Liver (tissue), 9 donors: Measurements from ENCODE around the gene ZNF213. TPM values are rescaled to one million over a fixed set of nuclear protein-coding genes. Genes with fewer than 3 reads are reported as not detected.
A peak's percentile ranks its signal among the peaks of the same experiment; 100 is the strongest.

Experiments
- DNase-seq: peaks from one replicate; pipeline ENCODE4 v3.0.0-alpha.2; 2017; ENCODE audit warnings: low spot score
- H3K27ac ChIP-seq, 2 donors: one replicate each; pipeline ENCODE4 v1.7.0; 2013; ENCODE audit warnings: inconsistent platforms in 2 of 2, low read length in 2 of 2, control low read depth in 1 of 2, low read depth in 1 of 2, mild to moderate bottlenecking in 1 of 2
- H3K27me3 ChIP-seq, 4 donors: one replicate each; pipeline versions ENCODE4 v1.6.1 to v1.7.0; 2013; ENCODE audit warnings: low read length in 3 of 4, inconsistent platforms in 1 of 4, mild to moderate bottlenecking in 1 of 4, moderate library complexity in 1 of 4; ENCODE audit not compliant: control insufficient read depth in 4 of 4, insufficient read depth in 4 of 4
- H3K36me3 ChIP-seq, 4 donors: one replicate each; pipeline versions ENCODE4 v1.6.1 to v1.7.0; 2013; ENCODE audit warnings: low read length in 3 of 4, mild to moderate bottlenecking in 3 of 4, low read depth in 1 of 4, moderate library complexity in 1 of 4; ENCODE audit not compliant: control insufficient read depth in 4 of 4, insufficient read depth in 3 of 4
- H3K4me1 ChIP-seq, 4 donors: one replicate each; pipeline versions ENCODE4 v1.6.1 to v1.7.0; 2013; ENCODE audit warnings: low read length in 3 of 4, mild to moderate bottlenecking in 3 of 4, moderate library complexity in 1 of 4; ENCODE audit not compliant: control insufficient read depth in 4 of 4, insufficient read depth in 4 of 4
- H3K4me3 ChIP-seq, 3 donors: one replicate each; pipeline versions ENCODE4 v1.6.1 to v1.7.0; 2013; ENCODE audit warnings: low read length in 3 of 3, control low read depth in 1 of 3, low read depth in 1 of 3, mild to moderate bottlenecking in 1 of 3
- H3K9ac ChIP-seq, 2 donors: one replicate each; pipeline ENCODE4 v1.7.0; 2013; ENCODE audit warnings: low read length in 2 of 2, mild to moderate bottlenecking in 2 of 2, moderate library complexity in 2 of 2, control low read depth in 1 of 2, low read depth in 1 of 2
- H3K9me3 ChIP-seq, 4 donors: one replicate each; pipeline versions ENCODE4 v1.6.1 to v1.7.0; 2013; ENCODE audit warnings: low read length in 3 of 4; ENCODE audit not compliant: control insufficient read depth in 4 of 4
- EGR1 ChIP-seq, 2 donors: IDR thresholded peaks; 2 replicates each; pipeline ENCODE4 v1.6.1; 2016 to 2018; ENCODE audit warnings: antibody characterized with exemption in 2 of 2, low read depth in 2 of 2
- FOXA1 ChIP-seq: IDR thresholded peaks from 2 replicates; pipeline ENCODE4 v1.6.1; 2016; ENCODE audit warnings: antibody characterized with exemption
- GABPA ChIP-seq, 2 donors: IDR thresholded peaks in 1 of 2; conservative IDR thresholded peaks in 1 of 2; 2 replicates each; pipeline ENCODE4 v1.6.1; 2016; ENCODE audit warnings: antibody characterized with exemption in 2 of 2, mild to moderate bottlenecking in 1 of 2, moderate library complexity in 1 of 2
- HNF4A ChIP-seq, 2 donors: conservative IDR thresholded peaks; 2 replicates each; pipeline ENCODE4 v1.6.1; 2016; ENCODE audit warnings: antibody characterized with exemption in 2 of 2, mild to moderate bottlenecking in 2 of 2
- HNF4G ChIP-seq: IDR thresholded peaks from 2 replicates; pipeline ENCODE4 v1.6.1; 2016; ENCODE audit warnings: antibody characterized with exemption
- JUND ChIP-seq, 2 donors: IDR thresholded peaks; 2 replicates each; pipeline ENCODE4 v1.6.1; 2016; ENCODE audit warnings: antibody characterized with exemption in 2 of 2
- NR2F2 ChIP-seq: IDR thresholded peaks from 2 replicates; pipeline ENCODE4 v1.6.1; 2016; ENCODE audit warnings: antibody characterized with exemption
- RAD21 ChIP-seq, 2 donors: IDR thresholded peaks; 2 replicates each; pipeline ENCODE4 v1.6.1; 2016; ENCODE audit warnings: antibody characterized with exemption in 2 of 2, mild to moderate bottlenecking in 2 of 2
- RXRA ChIP-seq, 2 donors: IDR thresholded peaks; 2 replicates each; pipeline ENCODE4 v1.6.1; 2017 to 2018; ENCODE audit warnings: antibody characterized with exemption in 2 of 2, mild to moderate bottlenecking in 1 of 2
- SP1 ChIP-seq: IDR thresholded peaks from 2 replicates; pipeline ENCODE4 v1.6.1; 2018; ENCODE audit warnings: antibody characterized with exemption, mild to moderate bottlenecking
- TAF1 ChIP-seq: conservative IDR thresholded peaks from 2 replicates; pipeline ENCODE4 v1.6.1; 2016; ENCODE audit warnings: antibody characterized with exemption, mild to moderate bottlenecking
- YY1 ChIP-seq: IDR thresholded peaks from 2 replicates; pipeline ENCODE4 v1.6.1; 2016; ENCODE audit warnings: antibody characterized with exemption, mild to moderate bottlenecking
- WGBS: extraction: QIAGEN DNeasy Blood & Tissue Kit; methylation state at CpG from one replicate; pipeline ENCODE4 v1.1.7; 2013; 5-methylcytosine and 5-hydroxymethylcytosine counted together
- polyA plus RNA-seq, 2 donors: library from polyadenylated mRNA; stranded (reverse) in 1 of 2; unstranded in 1 of 2; fragments of 200-250 nt in 1 of 2; fragments of >200 nt in 1 of 2; fragmentation: Nextera tagmentation in 1 of 2; extraction: Ambion mirVana in 1 of 2; gene quantifications; one replicate each; pipeline versions ENCODE4 v1.2.1 to v1.2.3, GENCODE V29; 2013 to 2015
- total RNA-seq, 2 donors: library from RNA; depleted of rRNA; stranded (reverse); fragments of >200 nt; gene quantifications; one replicate each; pipeline ENCODE4 v1.2.3, GENCODE V29; 2014
- TF ChIP-seq, protein P1 (sequence below): IDR thresholded peaks from 2 replicates; pipeline ENCODE4 v1.6.1; 2016; ENCODE audit warnings: antibody characterized with exemption
- TF ChIP-seq, protein P2 (sequence below): IDR thresholded peaks from 2 replicates; pipeline ENCODE4 v1.6.1; 2016; ENCODE audit warnings: antibody characterized with exemption
- TF ChIP-seq, protein P3 (sequence below): IDR thresholded peaks from 2 replicates; pipeline ENCODE4 v1.6.1; 2016; ENCODE audit warnings: antibody characterized with exemption, mild to moderate bottlenecking
- TF ChIP-seq, protein P4 (sequence below): IDR thresholded peaks from 2 replicates; pipeline ENCODE4 v1.6.1; 2016; ENCODE audit warnings: antibody characterized with exemption
- TF ChIP-seq, protein P5 (sequence below): fragments of 150-350 bp; IDR thresholded peaks from 2 replicates; pipeline ENCODE4 v1.5.1; 2017; ENCODE audit warnings: improper control_type of control experiment, low read depth, low read length; ENCODE audit not compliant: missing input control
- donor health status: healthy.
- donor health status: healthy.
- donor health status: healthy.
- donor health status: healthy.
- donor health status: healthy.

Gene ZNF213
- total and polyA plus RNA-seq, 4 donors: 0.56 to 4.5 (median 1.7) TPM

DNA sequence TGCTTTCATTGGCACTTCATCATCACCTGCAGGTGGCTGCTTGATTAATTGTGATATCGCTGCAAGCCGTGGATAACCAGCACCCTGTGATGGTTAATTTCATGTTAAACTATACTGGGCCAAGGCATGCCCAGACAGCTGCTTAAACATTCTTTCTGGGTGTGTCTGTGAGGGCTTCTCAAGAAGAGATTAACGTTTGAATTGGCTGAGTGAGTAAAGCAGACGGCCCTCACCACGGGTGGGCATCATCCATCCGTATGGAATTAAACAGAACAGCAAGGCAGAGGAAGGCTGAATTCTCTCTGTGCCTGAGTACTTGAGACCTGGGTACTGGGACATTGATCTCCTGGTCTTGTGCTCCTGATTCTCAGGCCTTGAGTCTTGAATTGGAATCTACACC lies 7.1 kb upstream of the ZNF213 start:
- Histone ChIP-seq H3K36me3 (peaks cover 0 to 2% (median 0%) of the 10 kb centered on the region in 4 donors), H3K27ac (no peak overlapping the region), H3K4me1 (peaks cover 4 to 43% (median 31%) of the 10 kb centered on the region in 4 donors), H3K9me3 (no peaks in the 10 kb centered on the region), H3K9ac (no peak overlapping the region), H3K27me3 (no peaks in the 10 kb centered on the region), H3K4me3 (no peak overlapping the region)
- WGBS: 85% methylated on average over 6 of the region's 6 CpGs
- no peak for TF ChIP-seq HNF4G
- TF ChIP-seq RAD21 (IDR thresholded peaks at IDR 0.05): no peak
- TF ChIP-seq EGR1 (IDR thresholded peaks at IDR 0.05; ENCODE audit: low read depth in 2 of 2): no peak
- no peak for TF ChIP-seq TAF1
- TF ChIP-seq, protein P1, sequence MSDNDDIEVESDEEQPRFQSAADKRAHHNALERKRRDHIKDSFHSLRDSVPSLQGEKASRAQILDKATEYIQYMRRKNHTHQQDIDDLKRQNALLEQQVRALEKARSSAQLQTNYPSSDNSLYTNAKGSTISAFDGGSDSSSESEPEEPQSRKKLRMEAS: no peak
- no peak for TF ChIP-seq JUND (IDR thresholded peaks at IDR 0.05)
- no peak for TF ChIP-seq FOXA1
- TF ChIP-seq NR2F2: no peak
- TF ChIP-seq, protein P2, sequence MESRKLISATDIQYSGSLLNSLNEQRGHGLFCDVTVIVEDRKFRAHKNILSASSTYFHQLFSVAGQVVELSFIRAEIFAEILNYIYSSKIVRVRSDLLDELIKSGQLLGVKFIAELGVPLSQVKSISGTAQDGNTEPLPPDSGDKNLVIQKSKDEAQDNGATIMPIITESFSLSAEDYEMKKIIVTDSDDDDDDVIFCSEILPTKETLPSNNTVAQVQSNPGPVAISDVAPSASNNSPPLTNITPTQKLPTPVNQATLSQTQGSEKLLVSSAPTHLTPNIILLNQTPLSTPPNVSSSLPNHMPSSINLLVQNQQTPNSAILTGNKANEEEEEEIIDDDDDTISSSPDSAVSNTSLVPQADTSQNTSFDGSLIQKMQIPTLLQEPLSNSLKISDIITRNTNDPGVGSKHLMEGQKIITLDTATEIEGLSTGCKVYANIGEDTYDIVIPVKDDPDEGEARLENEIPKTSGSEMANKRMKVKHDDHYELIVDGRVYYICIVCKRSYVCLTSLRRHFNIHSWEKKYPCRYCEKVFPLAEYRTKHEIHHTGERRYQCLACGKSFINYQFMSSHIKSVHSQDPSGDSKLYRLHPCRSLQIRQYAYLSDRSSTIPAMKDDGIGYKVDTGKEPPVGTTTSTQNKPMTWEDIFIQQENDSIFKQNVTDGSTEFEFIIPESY: no peak
- no peak for DNase-seq

DNA sequence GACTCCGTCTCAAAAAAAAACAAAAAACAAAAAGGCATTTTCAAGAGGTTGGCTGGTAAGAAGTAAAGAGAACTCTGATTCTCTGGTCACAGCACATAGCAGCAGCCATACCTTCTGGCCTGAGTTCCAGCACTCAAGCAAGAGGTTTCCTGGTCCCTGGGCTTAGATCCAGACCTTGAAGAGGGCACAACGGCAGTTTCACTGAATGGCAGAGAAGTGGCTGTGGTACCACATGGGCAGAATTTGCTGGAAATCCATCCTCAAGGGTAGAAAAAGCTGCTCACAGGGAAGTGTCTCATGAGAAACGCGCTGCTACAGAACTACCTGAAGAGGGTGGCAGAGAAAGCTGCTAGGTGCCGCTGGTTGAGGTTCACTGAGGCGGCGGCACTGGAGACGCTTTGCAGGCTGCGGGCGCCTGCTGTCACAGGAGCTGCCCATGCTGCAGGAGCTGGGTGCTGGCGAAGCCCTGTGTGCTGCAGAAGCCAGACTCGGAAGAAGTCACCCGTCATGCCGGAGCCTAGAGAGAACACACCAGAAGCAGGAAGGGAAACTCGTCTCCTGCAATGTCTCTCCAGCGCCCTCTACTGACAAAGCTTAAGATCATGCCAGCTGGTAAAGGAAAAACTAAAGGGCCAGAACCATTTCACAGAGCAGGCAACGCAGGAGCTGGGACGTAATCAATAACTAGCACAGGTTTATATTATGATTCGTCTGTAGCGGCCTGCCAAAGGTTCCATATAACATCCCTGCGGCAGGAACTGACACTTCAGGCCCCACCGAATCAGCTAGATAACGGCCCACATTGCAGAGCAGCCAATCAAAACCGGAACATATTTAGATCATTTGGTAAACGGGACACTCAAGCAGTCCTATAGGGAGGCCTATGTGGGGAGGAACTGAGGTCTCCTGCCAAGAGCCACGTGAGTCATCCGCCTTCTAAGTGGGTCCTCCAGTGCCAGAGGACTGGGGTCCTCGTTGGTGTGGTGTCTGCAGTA lies 5.4 kb upstream of the ZNF213 start:
- Histone ChIP-seq H3K4me1 (peaks cover 4 to 40% (median 31%) of the 10 kb centered on the region in 4 donors), H3K36me3 (peaks cover 0 to 2% (median 0%) of the 10 kb centered on the region in 4 donors), H3K9me3 (no peaks in the 10 kb centered on the region), H3K4me3 (peak overlapping the region; percentile 36 to 62 (median 54)), H3K27ac (peak overlapping the region; percentile 42 to 65), H3K27me3 (no peaks in the 10 kb centered on the region), H3K9ac (peak overlapping the region; percentile 52 to 77)
- peak; percentile 61 for DNase-seq
- TF ChIP-seq RAD21 (IDR thresholded peaks at IDR 0.05) (peak; percentile 91 to 94), NR2F2 (no peak), TAF1 (no peak), SP1 (peak; percentile 41), YY1 (peak; percentile 67), GABPA (IDR thresholded peaks at IDR 0.05 in 1 of 2, conservative IDR thresholded peaks at IDR 0.05 in 1 of 2) (peak; percentile 16 to 42), JUND (IDR thresholded peaks at IDR 0.05) (no peak), RXRA (IDR thresholded peaks at IDR 0.05) (peak; percentile 27 to 30), HNF4A (conservative IDR thresholded peaks at IDR 0.05) (peak in 1 of 2 donors; percentile 31)
- TF ChIP-seq, protein P3, sequence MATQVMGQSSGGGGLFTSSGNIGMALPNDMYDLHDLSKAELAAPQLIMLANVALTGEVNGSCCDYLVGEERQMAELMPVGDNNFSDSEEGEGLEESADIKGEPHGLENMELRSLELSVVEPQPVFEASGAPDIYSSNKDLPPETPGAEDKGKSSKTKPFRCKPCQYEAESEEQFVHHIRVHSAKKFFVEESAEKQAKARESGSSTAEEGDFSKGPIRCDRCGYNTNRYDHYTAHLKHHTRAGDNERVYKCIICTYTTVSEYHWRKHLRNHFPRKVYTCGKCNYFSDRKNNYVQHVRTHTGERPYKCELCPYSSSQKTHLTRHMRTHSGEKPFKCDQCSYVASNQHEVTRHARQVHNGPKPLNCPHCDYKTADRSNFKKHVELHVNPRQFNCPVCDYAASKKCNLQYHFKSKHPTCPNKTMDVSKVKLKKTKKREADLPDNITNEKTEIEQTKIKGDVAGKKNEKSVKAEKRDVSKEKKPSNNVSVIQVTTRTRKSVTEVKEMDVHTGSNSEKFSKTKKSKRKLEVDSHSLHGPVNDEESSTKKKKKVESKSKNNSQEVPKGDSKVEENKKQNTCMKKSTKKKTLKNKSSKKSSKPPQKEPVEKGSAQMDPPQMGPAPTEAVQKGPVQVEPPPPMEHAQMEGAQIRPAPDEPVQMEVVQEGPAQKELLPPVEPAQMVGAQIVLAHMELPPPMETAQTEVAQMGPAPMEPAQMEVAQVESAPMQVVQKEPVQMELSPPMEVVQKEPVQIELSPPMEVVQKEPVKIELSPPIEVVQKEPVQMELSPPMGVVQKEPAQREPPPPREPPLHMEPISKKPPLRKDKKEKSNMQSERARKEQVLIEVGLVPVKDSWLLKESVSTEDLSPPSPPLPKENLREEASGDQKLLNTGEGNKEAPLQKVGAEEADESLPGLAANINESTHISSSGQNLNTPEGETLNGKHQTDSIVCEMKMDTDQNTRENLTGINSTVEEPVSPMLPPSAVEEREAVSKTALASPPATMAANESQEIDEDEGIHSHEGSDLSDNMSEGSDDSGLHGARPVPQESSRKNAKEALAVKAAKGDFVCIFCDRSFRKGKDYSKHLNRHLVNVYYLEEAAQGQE: peak; percentile 6
- TF ChIP-seq, protein P1: peak; percentile 40
- TF ChIP-seq, protein P2: no peak
- TF ChIP-seq, protein P4, sequence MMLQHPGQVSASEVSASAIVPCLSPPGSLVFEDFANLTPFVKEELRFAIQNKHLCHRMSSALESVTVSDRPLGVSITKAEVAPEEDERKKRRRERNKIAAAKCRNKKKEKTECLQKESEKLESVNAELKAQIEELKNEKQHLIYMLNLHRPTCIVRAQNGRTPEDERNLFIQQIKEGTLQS: peak; percentile 16
- TF ChIP-seq, protein P5, sequence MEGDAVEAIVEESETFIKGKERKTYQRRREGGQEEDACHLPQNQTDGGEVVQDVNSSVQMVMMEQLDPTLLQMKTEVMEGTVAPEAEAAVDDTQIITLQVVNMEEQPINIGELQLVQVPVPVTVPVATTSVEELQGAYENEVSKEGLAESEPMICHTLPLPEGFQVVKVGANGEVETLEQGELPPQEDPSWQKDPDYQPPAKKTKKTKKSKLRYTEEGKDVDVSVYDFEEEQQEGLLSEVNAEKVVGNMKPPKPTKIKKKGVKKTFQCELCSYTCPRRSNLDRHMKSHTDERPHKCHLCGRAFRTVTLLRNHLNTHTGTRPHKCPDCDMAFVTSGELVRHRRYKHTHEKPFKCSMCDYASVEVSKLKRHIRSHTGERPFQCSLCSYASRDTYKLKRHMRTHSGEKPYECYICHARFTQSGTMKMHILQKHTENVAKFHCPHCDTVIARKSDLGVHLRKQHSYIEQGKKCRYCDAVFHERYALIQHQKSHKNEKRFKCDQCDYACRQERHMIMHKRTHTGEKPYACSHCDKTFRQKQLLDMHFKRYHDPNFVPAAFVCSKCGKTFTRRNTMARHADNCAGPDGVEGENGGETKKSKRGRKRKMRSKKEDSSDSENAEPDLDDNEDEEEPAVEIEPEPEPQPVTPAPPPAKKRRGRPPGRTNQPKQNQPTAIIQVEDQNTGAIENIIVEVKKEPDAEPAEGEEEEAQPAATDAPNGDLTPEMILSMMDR: peak; percentile 92
- WGBS: 13% methylated on average over 28 of the region's 28 CpGs
